Right atrium auricular region (tissue), 2 donors: Measurements from ENCODE around the gene ZNF423. TPM values are rescaled to one million over a fixed set of nuclear protein-coding genes. Genes with fewer than 3 reads are reported as not detected.

Experiments
- DNase-seq: peaks from one replicate; pipeline ENCODE4 v3.0.0-alpha.2; 2019; ENCODE audit warnings: low spot score
- H3K27ac ChIP-seq, 2 donors: fragments of 200-600 bp; sonication (generic); 1 replicate in 1 of 2; 2 replicates in 1 of 2; pipeline ENCODE4 v1.5.1; 2016 to 2019
- H3K27me3 ChIP-seq, 2 donors: fragments of 200-600 bp; sonication (generic); one replicate each; pipeline versions ENCODE4 v1.5.1 to v1.6.0; 2017 to 2019
- H3K36me3 ChIP-seq: fragments of 200-600 bp; sonication (generic); one replicate; pipeline ENCODE4 v1.5.1; 2016
- H3K4me1 ChIP-seq, 2 donors: fragments of 200-600 bp; sonication (generic); one replicate each; pipeline versions ENCODE4 v1.5.1 to v1.6.0; 2017 to 2019
- H3K4me3 ChIP-seq, 2 donors: fragments of 200-600 bp; sonication (generic); 1 replicate in 1 of 2; 2 replicates in 1 of 2; pipeline ENCODE4 v1.5.1; 2017 to 2019; ENCODE audit warnings: mild to moderate bottlenecking in 1 of 2, moderate library complexity in 1 of 2
- H3K9me3 ChIP-seq, 2 donors: fragments of 200-600 bp; sonication (generic); one replicate each; pipeline ENCODE4 v1.5.1; 2019
- CTCF ChIP-seq, 2 donors: fragments of 200-600 bp; sonication (generic); IDR thresholded peaks; one replicate each; pipeline ENCODE4 v1.5.1; 2019; ENCODE audit warnings: antibody characterized with exemption in 2 of 2
- total RNA-seq, 2 donors: library from RNA; depleted of rRNA; stranded (reverse); fragments of >200 nt; gene quantifications; one replicate each; pipeline ENCODE4 v1.1.0, GENCODE V29; 2016

ZNF423 gene
- total RNA-seq, 2 donors from 2014 or later: 8.5 to 10.7 TPM

DNA sequence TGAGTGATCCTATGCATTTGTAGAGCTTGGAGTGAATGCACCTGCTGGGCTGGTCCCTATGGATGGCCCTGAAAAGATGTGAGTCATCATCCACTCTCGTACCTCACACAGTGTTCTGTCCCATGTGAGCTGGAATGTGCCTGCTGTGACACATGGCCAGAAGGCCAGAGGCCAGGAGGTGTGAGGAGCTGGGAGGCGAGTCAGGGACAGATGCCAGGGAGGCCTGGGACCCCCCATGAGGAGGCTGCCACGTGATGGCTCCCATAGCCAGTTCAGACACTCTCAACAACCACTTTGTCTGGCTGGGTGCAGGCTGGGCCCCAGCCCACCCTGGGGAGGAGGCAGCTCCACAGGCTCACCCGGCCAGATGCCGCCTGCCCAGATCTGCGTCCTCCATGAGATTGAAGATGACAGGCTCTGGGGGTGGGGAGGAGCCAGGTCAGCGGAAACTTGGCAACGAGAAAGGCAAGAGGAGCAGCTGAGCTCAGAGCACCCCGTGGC is 313.5 kb downstream of the ZNF423 start:
- no peaks in the 10 kb centered on the region for H3K36me3 ChIP-seq
- no peak for TF ChIP-seq CTCF (IDR thresholded peaks at IDR 0.05)
- no peak for DNase-seq
- H3K4me3 ChIP-seq: no peak overlapping the region
- no peaks in the 10 kb centered on the region for H3K4me1 ChIP-seq
- H3K9me3 ChIP-seq: no peaks in the 10 kb centered on the region
- H3K27ac ChIP-seq: no peak overlapping the region
- no peaks in the 10 kb centered on the region for H3K27me3 ChIP-seq

DNA sequence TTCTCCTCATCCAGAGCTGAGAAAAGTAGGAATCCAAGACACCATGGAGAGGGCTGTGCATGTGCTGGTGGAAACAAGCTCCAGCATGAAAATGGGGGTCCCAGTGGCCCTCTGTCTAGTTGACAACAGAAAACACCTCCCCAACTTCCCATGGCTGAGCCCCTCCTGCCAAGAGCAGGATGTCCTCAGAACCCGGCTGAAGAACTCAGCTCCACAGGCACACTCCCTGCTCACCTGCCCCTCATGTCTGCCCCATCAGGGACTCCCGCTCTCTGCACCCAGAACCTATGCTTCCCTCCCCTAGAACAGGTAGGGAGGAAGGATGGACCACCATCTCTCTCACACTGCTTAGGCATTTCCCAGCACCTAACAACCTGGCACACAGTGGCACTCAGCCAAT is 315.1 kb downstream of the ZNF423 start:
- H3K4me1 ChIP-seq: no peaks in the 10 kb centered on the region
- no peak for DNase-seq
- no peaks in the 10 kb centered on the region for H3K36me3 ChIP-seq
- H3K27ac ChIP-seq: no peak overlapping the region
- H3K27me3 ChIP-seq: no peaks in the 10 kb centered on the region
- H3K9me3 ChIP-seq: no peaks in the 10 kb centered on the region
- no peak overlapping the region for H3K4me3 ChIP-seq
- TF ChIP-seq CTCF (IDR thresholded peaks at IDR 0.05): no peak

DNA sequence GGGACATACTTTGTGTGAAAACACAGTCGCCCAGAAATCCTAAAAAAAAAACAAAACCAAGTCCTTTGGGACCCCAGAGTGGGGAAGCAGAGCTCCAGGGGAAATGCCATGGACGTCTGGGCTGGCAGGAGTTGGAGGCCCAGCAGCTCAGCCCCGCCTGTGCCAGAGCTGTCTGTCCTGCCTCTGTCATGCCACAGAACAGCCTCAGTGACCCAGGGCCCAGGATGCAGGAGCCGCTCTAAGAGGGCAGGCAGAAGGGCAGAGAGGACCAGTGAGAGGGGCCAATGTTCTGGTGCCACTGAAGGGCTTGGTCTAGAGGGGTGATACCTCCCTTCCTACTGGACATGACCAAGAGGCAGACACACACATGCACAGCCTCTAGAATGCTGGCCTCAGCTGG is 316.2 kb downstream of the ZNF423 start:
- Histone ChIP-seq H3K27ac (no peak overlapping the region), H3K9me3 (no peaks in the 10 kb centered on the region), H3K4me3 (no peak overlapping the region), H3K4me1 (no peaks in the 10 kb centered on the region), H3K36me3 (no peaks in the 10 kb centered on the region), H3K27me3 (no peaks in the 10 kb centered on the region)
- TF ChIP-seq CTCF (IDR thresholded peaks at IDR 0.05): no peak
- DNase-seq: no peak

GRCh38 chr16:49537924-49538459 is 317.9 kb downstream of the ZNF423 start:
- Histone ChIP-seq H3K36me3 (no peaks in the 10 kb centered on the region), H3K4me1 (no peaks in the 10 kb centered on the region), H3K4me3 (no peak overlapping the region), H3K27ac (no peak overlapping the region), H3K27me3 (no peaks in the 10 kb centered on the region), H3K9me3 (no peaks in the 10 kb centered on the region)
- TF ChIP-seq CTCF (IDR thresholded peaks at IDR 0.05): no peak
- no peak for DNase-seq

DNA sequence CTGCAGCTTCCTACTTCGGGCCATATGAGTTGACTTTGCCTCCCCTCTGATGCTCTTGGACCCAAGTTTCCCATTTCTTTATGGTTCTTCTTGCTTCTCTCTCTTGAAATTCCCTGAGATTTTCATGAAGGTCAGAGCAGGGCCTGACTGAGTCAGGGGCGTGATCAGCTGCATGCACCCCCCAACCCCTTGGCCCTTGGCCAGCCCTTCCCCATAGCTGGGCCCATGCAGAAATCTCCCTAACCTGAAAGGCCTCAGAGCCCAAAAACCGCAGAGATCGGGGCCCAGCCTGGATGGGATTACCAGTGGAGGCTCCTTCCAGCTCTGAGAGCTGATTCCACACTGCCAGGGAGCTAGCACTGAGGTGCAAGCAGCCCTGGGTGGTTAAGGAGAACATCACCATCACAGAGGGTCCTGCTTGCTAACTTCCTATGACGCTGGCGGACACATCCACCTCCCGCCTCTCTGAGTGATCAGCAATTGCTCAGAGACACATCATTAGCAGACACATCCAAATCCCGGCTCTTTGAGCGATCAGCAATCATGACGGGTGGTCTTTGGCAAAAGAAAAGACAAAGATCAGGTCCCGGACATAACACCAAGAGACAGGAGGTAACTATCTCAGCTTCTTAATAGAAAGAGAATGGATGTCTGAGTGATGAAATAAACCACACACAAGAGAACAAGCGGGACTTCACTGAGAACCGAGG is 320.9 kb downstream of the ZNF423 start:
- DNase-seq: no peak
- Histone ChIP-seq H3K27me3 (no peaks in the 10 kb centered on the region), H3K4me3 (no peak overlapping the region), H3K9me3 (no peaks in the 10 kb centered on the region), H3K27ac (no peak overlapping the region), H3K36me3 (no peaks in the 10 kb centered on the region), H3K4me1 (no peaks in the 10 kb centered on the region)
- no peak for TF ChIP-seq CTCF (IDR thresholded peaks at IDR 0.05)
